ENCODE results near the gene TENM4.

DNA sequence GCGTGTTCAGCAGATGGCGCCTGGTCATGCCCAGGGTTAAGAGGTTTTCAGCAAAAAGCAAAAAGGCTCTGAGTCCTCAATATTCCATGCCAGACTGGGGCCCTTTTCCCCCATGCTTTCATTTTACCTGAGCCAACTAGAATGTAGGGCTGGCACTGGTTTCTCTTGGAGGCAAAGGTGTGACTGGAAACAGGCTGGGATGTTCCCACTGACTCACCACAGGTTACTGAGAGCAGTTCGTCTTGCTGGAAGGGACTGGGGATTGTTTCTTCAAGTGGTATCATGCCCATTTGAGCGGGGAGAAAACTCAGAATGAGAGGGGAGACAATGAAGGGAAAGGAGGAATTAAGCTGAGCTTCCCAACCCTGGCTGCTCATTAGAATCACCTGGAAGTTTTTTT is 243.9 kb downstream of the TENM4 start:
- TF ChIP-seq, protein P1, sequence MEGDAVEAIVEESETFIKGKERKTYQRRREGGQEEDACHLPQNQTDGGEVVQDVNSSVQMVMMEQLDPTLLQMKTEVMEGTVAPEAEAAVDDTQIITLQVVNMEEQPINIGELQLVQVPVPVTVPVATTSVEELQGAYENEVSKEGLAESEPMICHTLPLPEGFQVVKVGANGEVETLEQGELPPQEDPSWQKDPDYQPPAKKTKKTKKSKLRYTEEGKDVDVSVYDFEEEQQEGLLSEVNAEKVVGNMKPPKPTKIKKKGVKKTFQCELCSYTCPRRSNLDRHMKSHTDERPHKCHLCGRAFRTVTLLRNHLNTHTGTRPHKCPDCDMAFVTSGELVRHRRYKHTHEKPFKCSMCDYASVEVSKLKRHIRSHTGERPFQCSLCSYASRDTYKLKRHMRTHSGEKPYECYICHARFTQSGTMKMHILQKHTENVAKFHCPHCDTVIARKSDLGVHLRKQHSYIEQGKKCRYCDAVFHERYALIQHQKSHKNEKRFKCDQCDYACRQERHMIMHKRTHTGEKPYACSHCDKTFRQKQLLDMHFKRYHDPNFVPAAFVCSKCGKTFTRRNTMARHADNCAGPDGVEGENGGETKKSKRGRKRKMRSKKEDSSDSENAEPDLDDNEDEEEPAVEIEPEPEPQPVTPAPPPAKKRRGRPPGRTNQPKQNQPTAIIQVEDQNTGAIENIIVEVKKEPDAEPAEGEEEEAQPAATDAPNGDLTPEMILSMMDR (IDR thresholded peaks at IDR 0.05 in 4 of 5, conservative IDR thresholded peaks at IDR 0.05 in 1 of 5) = no peak
- no peak for TF ChIP-seq POLR2A (IDR thresholded peaks at IDR 0.05)

Measured in gastrocnemius medialis (tissue), 4 donors.